ENCODE measurements around the gene EIF1B.

Gene EIF1B

DNA sequence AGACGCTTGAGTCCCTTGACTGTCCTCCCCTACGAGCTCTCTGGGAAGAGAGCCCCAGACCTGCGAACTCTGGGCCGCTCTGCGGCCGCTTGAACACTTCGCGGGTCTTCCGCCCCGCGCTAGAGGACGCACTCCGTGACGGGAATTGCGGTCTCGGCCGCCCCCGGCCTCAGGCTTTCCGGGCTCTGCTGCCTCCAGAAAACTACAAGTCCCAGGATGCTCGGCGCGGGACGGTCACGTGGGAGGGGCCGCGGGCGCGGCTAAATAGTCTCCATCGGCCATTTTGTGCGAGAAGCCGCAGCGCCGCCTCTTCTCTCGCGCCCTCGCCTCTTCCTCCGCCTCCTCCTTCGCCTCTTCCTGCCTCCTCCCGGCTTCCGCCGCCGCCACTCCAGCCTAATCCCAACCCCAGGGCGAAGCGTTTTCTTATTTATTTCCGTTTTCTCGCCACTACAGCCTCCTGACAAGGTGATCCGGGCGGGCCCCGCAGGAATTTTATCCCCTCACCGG, at the start of gene EIF1B:
EIF1B (plus strand) TSS at position 290 of the 507 bp plus-strand sequence. CDS start 235 bp downstream, outside the sequence.
- peak within 1 kb of the TSS; percentile 87 for H3K4me3 ChIP-seq (ENCODE audit: severe bottlenecking)
- H3K4me1 ChIP-seq (ENCODE audit: insufficient read depth, poor library complexity, severe bottlenecking), result peaks cover 12% of the 10 kb centered on the region
- DNase-seq (ENCODE audit: low spot score) (peak; percentile 94), ATAC-seq (ENCODE audit: low read depth) (peak; percentile 91)
- H3K36me3 ChIP-seq (ENCODE audit: low read depth), result peaks cover 31% of the 10 kb centered on the region
- TF ChIP-seq, protein P1, sequence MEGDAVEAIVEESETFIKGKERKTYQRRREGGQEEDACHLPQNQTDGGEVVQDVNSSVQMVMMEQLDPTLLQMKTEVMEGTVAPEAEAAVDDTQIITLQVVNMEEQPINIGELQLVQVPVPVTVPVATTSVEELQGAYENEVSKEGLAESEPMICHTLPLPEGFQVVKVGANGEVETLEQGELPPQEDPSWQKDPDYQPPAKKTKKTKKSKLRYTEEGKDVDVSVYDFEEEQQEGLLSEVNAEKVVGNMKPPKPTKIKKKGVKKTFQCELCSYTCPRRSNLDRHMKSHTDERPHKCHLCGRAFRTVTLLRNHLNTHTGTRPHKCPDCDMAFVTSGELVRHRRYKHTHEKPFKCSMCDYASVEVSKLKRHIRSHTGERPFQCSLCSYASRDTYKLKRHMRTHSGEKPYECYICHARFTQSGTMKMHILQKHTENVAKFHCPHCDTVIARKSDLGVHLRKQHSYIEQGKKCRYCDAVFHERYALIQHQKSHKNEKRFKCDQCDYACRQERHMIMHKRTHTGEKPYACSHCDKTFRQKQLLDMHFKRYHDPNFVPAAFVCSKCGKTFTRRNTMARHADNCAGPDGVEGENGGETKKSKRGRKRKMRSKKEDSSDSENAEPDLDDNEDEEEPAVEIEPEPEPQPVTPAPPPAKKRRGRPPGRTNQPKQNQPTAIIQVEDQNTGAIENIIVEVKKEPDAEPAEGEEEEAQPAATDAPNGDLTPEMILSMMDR (IDR thresholded peaks at IDR 0.05; ENCODE audit: poor library complexity, severe bottlenecking), result peak; percentile 96
- no peaks in the 10 kb centered on the region for H3K9me3 ChIP-seq (ENCODE audit: severe bottlenecking)
- peak within 1 kb of the TSS; percentile 61 for H3K27ac ChIP-seq (ENCODE audit: poor library complexity, severe bottlenecking)
- H3K27me3 ChIP-seq (ENCODE audit: insufficient read depth, poor library complexity, severe bottlenecking), result no peaks in the 10 kb centered on the region

DNA sequence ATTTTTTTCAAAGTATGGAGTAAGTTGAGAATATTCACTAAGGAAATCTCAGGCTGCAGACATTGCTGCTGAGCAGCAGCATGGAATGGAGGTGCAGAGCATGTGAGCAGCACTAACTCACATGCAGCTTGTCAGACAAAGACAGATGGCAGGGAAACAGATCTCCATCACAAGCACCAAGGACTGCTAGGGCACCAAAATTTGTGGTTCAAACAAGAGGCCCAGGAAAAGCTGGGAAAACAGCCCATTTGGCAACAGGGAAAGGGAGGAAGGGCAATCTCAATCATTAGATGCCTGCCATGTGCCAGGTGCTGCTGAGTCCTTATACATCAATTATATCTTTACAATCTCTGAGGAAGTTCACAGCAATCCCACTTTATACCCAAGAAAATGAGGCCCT, 47.2 kb upstream of the EIF1B start:
- Histone ChIP-seq H3K27ac (ENCODE audit: poor library complexity, severe bottlenecking) (no peak overlapping the region), H3K9me3 (ENCODE audit: severe bottlenecking) (no peaks in the 10 kb centered on the region), H3K36me3 (ENCODE audit: low read depth) (no peaks in the 10 kb centered on the region), H3K4me3 (ENCODE audit: severe bottlenecking) (no peak overlapping the region), H3K27me3 (ENCODE audit: insufficient read depth, poor library complexity, severe bottlenecking) (no peaks in the 10 kb centered on the region), H3K4me1 (ENCODE audit: insufficient read depth, poor library complexity, severe bottlenecking) (no peaks in the 10 kb centered on the region)
- no peak for ATAC-seq (ENCODE audit: low read depth)
- TF ChIP-seq, protein P1 (IDR thresholded peaks at IDR 0.05; ENCODE audit: poor library complexity, severe bottlenecking), result no peak
- no peak for DNase-seq (ENCODE audit: low spot score)

GRCh38 chr3:40264451-40264850, 45.1 kb upstream of the EIF1B start:
- TF ChIP-seq, protein P1 (IDR thresholded peaks at IDR 0.05; ENCODE audit: poor library complexity, severe bottlenecking), result no peak

DNA sequence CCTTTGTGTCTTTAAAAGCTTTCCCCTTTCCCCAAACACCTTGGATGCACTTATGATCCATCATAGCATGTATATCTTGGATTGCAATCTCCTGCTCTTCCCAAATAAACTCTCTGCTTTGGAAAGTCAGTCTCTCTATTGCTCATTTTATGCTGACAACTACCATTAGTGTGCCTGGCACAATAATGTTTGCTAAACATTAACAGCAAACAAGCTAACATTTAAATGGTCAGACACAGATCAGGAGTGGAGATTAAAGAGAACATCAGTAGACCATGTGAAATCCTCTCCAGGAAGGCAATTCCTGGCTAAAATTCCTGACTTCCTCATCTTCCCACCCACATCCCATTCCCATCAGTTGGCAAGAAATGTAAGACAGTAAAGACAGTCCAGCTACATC, 44.3 kb upstream of the EIF1B start:
- Histone ChIP-seq H3K9me3 (ENCODE audit: severe bottlenecking) (no peaks in the 10 kb centered on the region), H3K27me3 (ENCODE audit: insufficient read depth, poor library complexity, severe bottlenecking) (no peaks in the 10 kb centered on the region), H3K36me3 (ENCODE audit: low read depth) (no peaks in the 10 kb centered on the region), H3K4me3 (ENCODE audit: severe bottlenecking) (no peak overlapping the region), H3K27ac (ENCODE audit: poor library complexity, severe bottlenecking) (no peak overlapping the region), H3K4me1 (ENCODE audit: insufficient read depth, poor library complexity, severe bottlenecking) (no peaks in the 10 kb centered on the region)
- TF ChIP-seq, protein P1 (IDR thresholded peaks at IDR 0.05; ENCODE audit: poor library complexity, severe bottlenecking), result no peak
- ATAC-seq (ENCODE audit: low read depth) (no peak), DNase-seq (ENCODE audit: low spot score) (no peak)

More at GRCh38 chr3:40264451-40264850, 45.1 kb upstream of the EIF1B start:
- no peaks in the 10 kb centered on the region for H3K9me3 ChIP-seq (ENCODE audit: severe bottlenecking)
- H3K36me3 ChIP-seq (ENCODE audit: low read depth), result no peaks in the 10 kb centered on the region
- DNase-seq (ENCODE audit: low spot score) (no peak), ATAC-seq (ENCODE audit: low read depth) (no peak)
- no peak overlapping the region for H3K4me3 ChIP-seq (ENCODE audit: severe bottlenecking)
- H3K27me3 ChIP-seq (ENCODE audit: insufficient read depth, poor library complexity, severe bottlenecking), result no peaks in the 10 kb centered on the region
- H3K4me1 ChIP-seq (ENCODE audit: insufficient read depth, poor library complexity, severe bottlenecking), result no peaks in the 10 kb centered on the region
- H3K27ac ChIP-seq (ENCODE audit: poor library complexity, severe bottlenecking), result no peak overlapping the region

DNA sequence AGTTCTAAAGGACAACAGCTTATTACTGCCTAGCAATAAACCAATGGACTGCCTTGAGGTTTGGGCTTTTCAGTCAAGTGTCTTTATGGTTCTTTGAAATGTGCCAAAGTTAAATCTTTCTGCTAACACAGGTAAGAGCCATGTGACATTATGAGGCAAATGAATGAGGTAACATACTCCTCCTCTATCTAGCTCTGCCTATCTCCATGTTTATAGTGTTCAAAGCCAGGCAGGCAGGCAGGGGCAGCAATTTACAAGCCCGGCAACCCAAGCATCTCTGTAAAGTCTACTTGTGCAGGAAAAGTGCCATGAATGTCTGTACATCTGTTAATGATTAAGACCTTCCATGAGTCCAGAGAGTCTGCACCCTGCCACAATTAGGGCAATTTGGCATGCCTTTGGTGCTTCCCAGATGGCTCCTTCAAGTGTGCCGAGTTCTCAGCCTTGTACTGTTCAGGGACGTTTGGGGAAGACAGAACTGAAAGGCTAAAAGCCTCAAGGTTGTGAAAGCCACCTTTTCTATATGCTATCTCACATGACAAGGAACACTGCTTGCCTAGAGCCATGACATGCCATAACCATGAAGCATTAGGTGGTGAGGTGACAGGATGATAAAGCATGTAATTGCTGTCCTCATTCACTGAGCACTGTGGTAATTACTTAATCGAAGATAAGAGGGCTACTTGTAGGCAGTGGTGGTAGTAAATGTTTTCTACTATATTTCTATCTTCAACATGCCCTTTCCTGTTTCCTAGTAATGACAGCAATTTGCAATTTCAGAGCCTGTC, 41.4 kb upstream of the EIF1B start:
- DNase-seq (ENCODE audit: low spot score), result no peak
- Histone ChIP-seq H3K36me3 (ENCODE audit: low read depth) (no peaks in the 10 kb centered on the region), H3K4me1 (ENCODE audit: insufficient read depth, poor library complexity, severe bottlenecking) (no peaks in the 10 kb centered on the region), H3K27ac (ENCODE audit: poor library complexity, severe bottlenecking) (no peak overlapping the region), H3K9me3 (ENCODE audit: severe bottlenecking) (no peaks in the 10 kb centered on the region), H3K4me3 (ENCODE audit: severe bottlenecking) (no peak overlapping the region), H3K27me3 (ENCODE audit: insufficient read depth, poor library complexity, severe bottlenecking) (no peaks in the 10 kb centered on the region)
- TF ChIP-seq, protein P1 (IDR thresholded peaks at IDR 0.05; ENCODE audit: poor library complexity, severe bottlenecking), result no peak
- ATAC-seq (ENCODE audit: low read depth), result no peak

Data from RWPE2 (cell line).